ENCODE measurements around the gene XRN2. TPM values are rescaled to one million over a fixed set of nuclear protein-coding genes. Genes with fewer than 3 reads are reported as not detected.

The XRN2 gene
- polyA plus RNA-seq, 1 experiment: 120 TPM

- TF ChIP-seq CTCF (IDR thresholded peaks at IDR 0.05; ENCODE audit: low read depth, low read length): no peak
- no peak for DNase-seq (ENCODE audit: low read depth, low spot score)
- Histone ChIP-seq H3K27me3 (ENCODE audit: control insufficient read depth, insufficient read depth, low read length) (no peaks in the 10 kb centered on the region), H3K27ac (ENCODE audit: low read depth, low read length) (no peak overlapping the region), H3K4me3 (ENCODE audit: low read depth, low read length) (no peak overlapping the region), H3K9me3 (ENCODE audit: control insufficient read depth, insufficient read depth, low read length) (no peaks in the 10 kb centered on the region)
- POLR2A ChIA-PET: no interaction called here
- CTCF ChIA-PET: interaction anchor here (1.0 to 1.7 kb wide), 2 partner anchors 71 to 74 kb away, joined by 3 read pairs; no protein-coding TSS in a partner anchor
These were observed 6.7 kb downstream of the XRN2 start for GRCh38 chr20:21309678-21310467.

- no peak for TF ChIP-seq CTCF (IDR thresholded peaks at IDR 0.05; ENCODE audit: low read depth, low read length)
- no peaks in the 10 kb centered on the region for H3K9me3 ChIP-seq (ENCODE audit: control insufficient read depth, insufficient read depth, low read length)
- DNase-seq (ENCODE audit: low read depth, low spot score): no peak
- no peaks in the 10 kb centered on the region for H3K27me3 ChIP-seq (ENCODE audit: control insufficient read depth, insufficient read depth, low read length)
- H3K27ac ChIP-seq (ENCODE audit: low read depth, low read length): no peak overlapping the region
- POLR2A ChIA-PET: interaction anchor here (0.7 kb wide), 1 partner anchor 51 kb away, joined by 3 read pairs; no protein-coding TSS in a partner anchor
- CTCF ChIA-PET: no interaction called here
- no peak overlapping the region for H3K4me3 ChIP-seq (ENCODE audit: low read depth, low read length)
These were observed 9.8 kb downstream of the XRN2 start for GRCh38 chr20:21312813-21313474.

- Histone ChIP-seq H3K4me3 (ENCODE audit: low read depth, low read length) (no peak overlapping the region), H3K27ac (ENCODE audit: low read depth, low read length) (no peak overlapping the region), H3K27me3 (ENCODE audit: control insufficient read depth, insufficient read depth, low read length) (no peaks in the 10 kb centered on the region), H3K9me3 (ENCODE audit: control insufficient read depth, insufficient read depth, low read length) (peaks cover under 1% of the 10 kb centered on the region; the same call in 1 of the 2 replicates)
- CTCF ChIA-PET: no interaction called here
- no peak for TF ChIP-seq CTCF (IDR thresholded peaks at IDR 0.05; ENCODE audit: low read depth, low read length)
- no peak for DNase-seq (ENCODE audit: low read depth, low spot score)
- POLR2A ChIA-PET: no interaction called here
These were observed 12.0 kb downstream of the XRN2 start for GRCh38 chr20:21315138-21315537.

GRCh38 chr20:21322083-21322710 lies 19.1 kb downstream of the XRN2 start:
- POLR2A ChIA-PET: interaction anchor here (1.0 kb wide), 1 partner anchor 19 kb away, joined by 4 read pairs; the partner anchor contains the start of gene XRN2
- DNase-seq (ENCODE audit: low read depth, low spot score): no peak
- no peaks in the 10 kb centered on the region for H3K27me3 ChIP-seq (ENCODE audit: control insufficient read depth, insufficient read depth, low read length)
- CTCF ChIA-PET: no interaction called here
- peaks cover 10% of the 10 kb centered on the region for H3K9me3 ChIP-seq (ENCODE audit: control insufficient read depth, insufficient read depth, low read length)
- H3K27ac ChIP-seq (ENCODE audit: low read depth, low read length): no peak overlapping the region
- no peak for TF ChIP-seq CTCF (IDR thresholded peaks at IDR 0.05; ENCODE audit: low read depth, low read length)
- no peak overlapping the region for H3K4me3 ChIP-seq (ENCODE audit: low read depth, low read length)

All from AG04450 (cell line).